MCF 10A (cell line): Measurements from ENCODE around the gene SCAMP5. TPM values are rescaled to one million over a fixed set of nuclear protein-coding genes. Genes with fewer than 3 reads are reported as not detected.
A peak's percentile ranks its signal among the peaks of the same experiment; 100 is the strongest.

ENCODE experiments used
- BruUV-seq: library from RNA; stranded (reverse); fragments of 400-500 nt; replicated peaks from 2 replicates; lab custom pipeline; 2021; lab: Mats Ljungman, UMichigan
- CTCF ChIA-PET: fragments of 300-600 bp; sonication (Branson Sonifier 250); formaldehyde crosslinking; extraction: SDS; loops from one replicate; lab custom pipeline; 2021; ENCODE audit warnings: antibody characterized with exemption, inconsistent platforms; lab: Yijun Ruan, JAX
- POLR2A ChIA-PET: fragments of 300-600, 350-650 bp; sonication (Branson Sonifier 250); formaldehyde crosslinking; extraction: SDS; loops from one replicate; lab custom pipeline; 2020; ENCODE audit warnings: antibody characterized with exemption, inconsistent platforms; lab: Yijun Ruan, JAX
- DNase-seq: peaks from one replicate; pipeline ENCODE4 v3.0.0-alpha.2; 2018; ENCODE audit not compliant: unreplicated experiment
- H3K27ac Mint-ChIP-seq: one replicate; pipeline ENCODE4 v1.8.0; 2022; ENCODE audit warnings: mild to moderate bottlenecking, low read depth, mixed read lengths; ENCODE audit not compliant: unreplicated experiment
- H3K27me3 Mint-ChIP-seq: one replicate; pipeline ENCODE4 v1.8.0; 2022; ENCODE audit warnings: mixed read lengths; ENCODE audit not compliant: insufficient read depth, unreplicated experiment
- H3K36me3 Mint-ChIP-seq: one replicate; pipeline ENCODE4 v1.8.0; 2022; ENCODE audit warnings: mild to moderate bottlenecking, moderate library complexity, mixed read lengths; ENCODE audit not compliant: insufficient read depth, unreplicated experiment
- H3K4me1 Mint-ChIP-seq: one replicate; pipeline ENCODE4 v1.8.0; 2022; ENCODE audit warnings: mixed read lengths; ENCODE audit not compliant: insufficient read depth, unreplicated experiment
- H3K4me3 Mint-ChIP-seq: one replicate; pipeline ENCODE4 v1.8.0; 2022; ENCODE audit warnings: mild to moderate bottlenecking, moderate library complexity, mixed read lengths; ENCODE audit not compliant: unreplicated experiment
- H3K9me3 Mint-ChIP-seq: one replicate; pipeline ENCODE4 v1.8.0; 2022; ENCODE audit warnings: mixed read lengths; ENCODE audit not compliant: unreplicated experiment
- intact Hi-C: fragments of 100-400 bp; cut with micrococcal nuclease; formaldehyde crosslinking; loops from 2 replicates; pipeline ENCODE4 v1.14.1; 2022
- total RNA-seq: library from RNA; stranded (reverse); gene quantifications from 2 replicates; pipeline ENCODE4 v1.2.3, GENCODE V29; 2022
- TF ChIP-seq, protein P1 (sequence below): fragments of 200-600 bp; IDR thresholded peaks from one replicate; pipeline ENCODE4 v1.8.0; 2022; ENCODE audit warnings: antibody characterized with exemption, mild to moderate bottlenecking; ENCODE audit not compliant: unreplicated experiment

The SCAMP5 gene
- total RNA-seq, 1 experiment from 2014 or later = 0.54 TPM

DNA sequence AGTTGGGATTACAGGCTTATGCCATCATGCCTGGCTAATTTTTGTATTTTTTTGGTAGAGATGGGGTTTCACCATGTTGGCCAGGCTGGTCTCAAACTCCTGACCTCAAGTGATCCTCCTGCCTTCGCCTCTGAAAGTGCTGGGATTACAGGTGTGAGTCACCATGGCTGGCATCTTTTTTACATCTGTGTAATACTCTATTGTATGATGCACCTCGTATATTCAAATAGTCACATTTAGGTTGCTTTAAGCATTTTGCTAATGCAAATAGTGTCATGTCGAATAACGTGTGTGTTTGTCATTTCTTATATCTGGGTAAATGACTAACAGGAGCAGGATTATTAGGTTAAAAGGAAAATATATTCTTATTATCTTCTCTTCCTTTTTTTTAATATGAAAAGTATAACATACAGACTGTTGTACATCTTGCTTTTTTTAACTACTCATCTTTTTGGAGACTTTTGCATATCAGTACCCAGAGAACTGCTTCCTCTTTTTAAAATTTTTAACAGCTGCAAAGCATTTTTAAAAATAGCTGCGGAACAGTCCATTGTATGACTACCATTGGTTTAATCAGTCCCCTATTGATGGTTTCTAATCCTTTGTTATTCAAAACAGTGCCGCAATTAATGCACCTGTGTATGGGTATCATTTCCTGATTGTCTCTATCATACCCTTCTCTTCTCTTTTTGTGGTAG lies 13.4 kb downstream of the SCAMP5 start:
- CTCF ChIA-PET = interaction anchor here (1.0 kb wide), 1 partner anchor 209 kb away, joined by 3 read pairs; no protein-coding TSS in a partner anchor
- intact Hi-C loops = no loop called here
- no peak for DNase-seq
- POLR2A ChIA-PET = no interaction called here
- TF ChIP-seq, protein P1, sequence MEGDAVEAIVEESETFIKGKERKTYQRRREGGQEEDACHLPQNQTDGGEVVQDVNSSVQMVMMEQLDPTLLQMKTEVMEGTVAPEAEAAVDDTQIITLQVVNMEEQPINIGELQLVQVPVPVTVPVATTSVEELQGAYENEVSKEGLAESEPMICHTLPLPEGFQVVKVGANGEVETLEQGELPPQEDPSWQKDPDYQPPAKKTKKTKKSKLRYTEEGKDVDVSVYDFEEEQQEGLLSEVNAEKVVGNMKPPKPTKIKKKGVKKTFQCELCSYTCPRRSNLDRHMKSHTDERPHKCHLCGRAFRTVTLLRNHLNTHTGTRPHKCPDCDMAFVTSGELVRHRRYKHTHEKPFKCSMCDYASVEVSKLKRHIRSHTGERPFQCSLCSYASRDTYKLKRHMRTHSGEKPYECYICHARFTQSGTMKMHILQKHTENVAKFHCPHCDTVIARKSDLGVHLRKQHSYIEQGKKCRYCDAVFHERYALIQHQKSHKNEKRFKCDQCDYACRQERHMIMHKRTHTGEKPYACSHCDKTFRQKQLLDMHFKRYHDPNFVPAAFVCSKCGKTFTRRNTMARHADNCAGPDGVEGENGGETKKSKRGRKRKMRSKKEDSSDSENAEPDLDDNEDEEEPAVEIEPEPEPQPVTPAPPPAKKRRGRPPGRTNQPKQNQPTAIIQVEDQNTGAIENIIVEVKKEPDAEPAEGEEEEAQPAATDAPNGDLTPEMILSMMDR = no peak
- BruUV-seq = no TSS peak
- Mint-ChIP-seq H3K27ac (no peak overlapping the region), H3K36me3 (no peaks in the 10 kb centered on the region), H3K4me3 (no peak overlapping the region), H3K9me3 (no peaks in the 10 kb centered on the region), H3K4me1 (no peaks in the 10 kb centered on the region), H3K27me3 (peaks cover 29% of the 10 kb centered on the region)

DNA sequence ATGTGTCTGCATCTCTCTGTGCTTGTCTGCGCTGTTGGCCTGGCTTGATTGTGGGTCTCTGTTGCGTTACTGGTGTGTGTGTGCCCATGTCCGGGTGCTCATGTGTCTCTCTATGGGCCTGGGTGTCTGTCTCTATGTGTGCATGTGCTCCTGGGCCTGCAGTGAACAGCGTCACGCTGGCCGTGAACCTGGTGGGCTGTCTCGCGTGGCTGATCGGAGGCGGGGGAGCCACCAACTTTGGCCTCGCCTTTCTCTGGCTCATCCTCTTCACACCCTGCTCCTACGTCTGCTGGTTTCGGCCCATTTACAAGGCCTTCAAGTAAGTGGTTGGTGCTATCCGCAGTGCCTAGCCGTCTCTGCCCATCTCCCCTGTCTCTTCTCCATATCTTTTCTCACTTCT lies 21.1 kb downstream of the SCAMP5 start:
- Mint-ChIP-seq H3K4me3 (no peak overlapping the region), H3K4me1 (no peaks in the 10 kb centered on the region), H3K27ac (no peak overlapping the region), H3K36me3 (no peaks in the 10 kb centered on the region), H3K27me3 (peaks cover 2% of the 10 kb centered on the region), H3K9me3 (no peaks in the 10 kb centered on the region)
- no peak for DNase-seq
- POLR2A ChIA-PET = no interaction called here
- no TSS peak for BruUV-seq
- intact Hi-C loops = no loop called here
- TF ChIP-seq, protein P1 = no peak
- CTCF ChIA-PET = no interaction called here

DNA sequence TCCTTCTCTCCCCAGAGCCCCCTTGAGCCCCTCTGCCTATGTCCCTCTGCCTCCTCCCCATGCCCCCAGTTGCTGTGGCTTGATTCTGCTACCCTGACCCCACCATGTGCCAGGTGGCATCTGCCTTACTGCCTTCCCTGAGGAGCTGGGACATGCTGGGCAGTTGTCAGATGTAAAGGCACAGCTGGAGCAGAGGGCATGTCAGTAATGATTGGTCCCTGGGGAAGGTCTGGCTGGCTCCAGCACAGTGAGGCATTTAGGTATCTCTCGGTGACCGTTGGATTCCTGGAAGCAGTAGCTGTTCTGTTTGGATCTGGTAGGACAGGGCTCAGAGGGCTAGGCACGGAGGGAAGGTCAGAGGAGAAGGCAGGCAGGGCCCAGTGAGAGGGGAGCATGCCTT lies 24.6 kb downstream of the SCAMP5 start:
- DNase-seq = no peak
- H3K27me3 Mint-ChIP-seq = no peaks in the 10 kb centered on the region
- no peaks in the 10 kb centered on the region for H3K4me1 Mint-ChIP-seq
- H3K36me3 Mint-ChIP-seq = peaks cover 7% of the 10 kb centered on the region
- no peaks in the 10 kb centered on the region for H3K9me3 Mint-ChIP-seq
- intact Hi-C loops = loop anchor here (10.0 kb wide), 2 partner anchors 255 to 285 kb away; no protein-coding TSS in a partner anchor
- no peak overlapping the region for H3K4me3 Mint-ChIP-seq
- ChIA-PET POLR2A (no interaction called here), CTCF (interaction anchor here (0.7 kb wide), 1 partner anchor 69 kb away, joined by 3 read pairs; no protein-coding TSS in a partner anchor)
- TF ChIP-seq, protein P1 = no peak
- H3K27ac Mint-ChIP-seq = no peak overlapping the region
- BruUV-seq = no TSS peak

DNA sequence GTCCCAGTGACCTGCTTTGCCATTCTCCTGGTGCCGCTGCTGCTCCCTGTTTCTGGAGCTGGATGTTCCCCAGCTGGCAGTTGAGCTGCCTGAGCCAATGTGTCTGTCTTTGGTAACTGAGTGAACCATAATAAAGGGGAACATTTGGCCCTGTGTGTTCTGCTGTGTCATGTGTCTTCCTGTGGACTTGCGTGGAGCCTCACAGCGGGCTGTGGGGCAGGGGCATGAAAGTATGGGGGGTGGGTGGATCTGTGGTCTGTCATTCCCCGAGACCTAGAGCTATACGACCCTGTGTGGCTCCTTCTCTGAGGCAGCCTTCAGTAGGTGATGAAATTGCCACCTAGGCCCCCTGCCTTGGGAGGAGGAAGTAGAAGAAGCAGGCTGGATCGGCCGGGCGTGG lies 26.0 kb downstream of the SCAMP5 start:
- no peak for DNase-seq
- intact Hi-C loops = loop anchor here (10.0 kb wide), 2 partner anchors 253 to 283 kb away; no protein-coding TSS in a partner anchor
- no peaks in the 10 kb centered on the region for H3K9me3 Mint-ChIP-seq
- H3K27me3 Mint-ChIP-seq = no peaks in the 10 kb centered on the region
- peaks cover 7% of the 10 kb centered on the region for H3K36me3 Mint-ChIP-seq
- ChIA-PET CTCF (no interaction called here), POLR2A (no interaction called here)
- no TSS peak for BruUV-seq
- TF ChIP-seq, protein P1 = no peak
- no peak overlapping the region for H3K4me3 Mint-ChIP-seq
- H3K4me1 Mint-ChIP-seq = no peaks in the 10 kb centered on the region
- peak overlapping the region; percentile 80 for H3K27ac Mint-ChIP-seq
